GM18858 (cell line): Measurements from ENCODE around the gene MAG.
"Not testable (repeated sequence)": the region's sequence is repeated elsewhere in the genome, so short reads cannot be mapped to it uniquely, and the experiment has no call there.

Source experiments
- ATAC-seq: cut with Tn5 transposase; IDR thresholded peaks from one replicate; pipeline ENCODE4 v1.9.1; 2021; ENCODE audit not compliant: unreplicated experiment

MAG gene

GRCh38 chr19:35279374-35279773 is 12.6 kb upstream of the MAG start:
- no peak for ATAC-seq

- ATAC-seq: no peak
These were observed 11.8 kb upstream of the MAG start for GRCh38 chr19:35279985-35280821.

DNA sequence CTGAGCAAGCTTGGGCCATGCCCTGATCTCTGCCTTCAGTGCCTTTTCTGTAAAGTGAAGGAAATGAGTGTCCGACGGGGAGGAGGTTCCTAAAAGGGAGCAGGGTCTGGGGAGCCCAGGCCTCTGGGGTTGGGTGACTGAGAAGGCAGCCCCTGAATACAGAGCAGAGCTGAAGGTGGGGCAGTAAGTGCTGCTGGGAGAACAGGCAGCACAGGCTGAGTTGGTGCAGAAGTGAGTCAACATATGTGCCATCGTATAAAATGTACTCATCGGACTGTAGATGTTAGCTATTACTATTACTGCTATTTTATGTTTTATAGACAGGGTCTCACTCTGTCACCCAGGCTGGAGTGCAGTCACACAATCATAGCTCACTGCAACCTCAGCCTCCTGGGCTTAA is 10.7 kb upstream of the MAG start:
- no peak for ATAC-seq

DNA sequence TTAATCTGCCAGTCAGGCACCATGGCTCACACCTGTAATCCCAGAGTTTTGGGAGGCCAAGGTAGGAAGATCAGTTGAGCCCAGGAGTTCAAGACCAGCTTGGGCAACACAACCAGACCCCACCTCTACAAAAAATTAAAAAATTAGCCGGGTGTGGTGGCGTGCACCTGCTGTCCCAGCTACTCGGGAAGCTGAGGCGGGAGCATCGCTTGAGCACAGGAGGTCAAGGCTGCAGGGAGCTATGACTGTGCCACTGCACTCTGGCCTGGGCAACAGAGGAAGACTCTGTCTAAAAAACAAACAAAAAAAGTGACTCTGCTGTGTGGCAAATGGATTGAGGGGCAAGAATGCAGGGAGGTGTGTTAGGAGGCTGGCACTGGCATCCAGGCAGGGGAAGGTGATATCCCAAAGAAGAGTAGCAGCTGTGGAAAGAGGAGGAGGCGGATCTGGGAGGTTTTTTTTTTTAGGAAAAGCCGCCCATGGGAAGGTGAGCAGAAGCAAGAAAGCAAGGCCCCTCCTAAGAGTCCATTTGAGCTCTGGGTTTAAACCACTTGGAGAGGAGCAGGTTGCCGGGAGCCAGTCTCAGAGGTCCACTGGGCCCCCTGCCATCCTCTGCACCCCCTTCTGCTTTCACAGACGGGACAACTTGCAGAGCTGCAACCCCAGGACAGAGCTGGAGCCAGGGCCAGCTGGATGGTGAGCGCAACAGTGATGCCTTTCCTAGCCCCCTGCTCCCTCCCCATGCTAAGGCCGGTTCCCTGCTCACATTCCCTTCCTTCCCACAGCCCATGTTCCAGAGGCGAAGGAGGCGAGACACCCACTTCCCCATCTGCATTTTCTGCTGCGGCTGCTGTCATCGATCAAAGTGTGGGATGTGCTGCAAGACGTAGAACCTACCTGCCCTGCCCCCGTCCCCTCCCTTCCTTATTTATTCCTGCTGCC is 7.5 kb upstream of the MAG start:
- ATAC-seq: no peak

- no peak for ATAC-seq
These were observed 6.9 kb upstream of the MAG start for GRCh38 chr19:35285095-35285449.

DNA sequence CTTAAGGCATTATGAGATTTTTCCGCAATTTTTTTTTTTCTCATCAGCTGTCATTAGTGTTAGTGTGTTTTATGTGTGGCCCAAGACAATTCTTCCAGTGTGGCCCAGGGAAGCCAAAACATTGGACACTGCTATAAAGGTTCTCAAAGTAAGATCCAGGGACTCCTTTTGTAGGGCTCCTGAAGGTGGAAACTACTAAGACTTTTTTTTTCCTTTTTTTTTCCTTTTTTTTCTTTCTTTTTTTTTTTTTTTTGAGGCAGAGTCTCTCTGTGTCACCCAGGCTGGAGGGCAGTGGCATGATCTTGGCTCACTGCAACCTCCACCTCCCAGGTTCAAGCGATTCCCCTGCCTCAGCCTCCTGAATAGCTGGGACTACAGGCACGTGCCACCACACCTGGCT is 6.5 kb upstream of the MAG start:
- ATAC-seq: not testable (repeated sequence)

DNA sequence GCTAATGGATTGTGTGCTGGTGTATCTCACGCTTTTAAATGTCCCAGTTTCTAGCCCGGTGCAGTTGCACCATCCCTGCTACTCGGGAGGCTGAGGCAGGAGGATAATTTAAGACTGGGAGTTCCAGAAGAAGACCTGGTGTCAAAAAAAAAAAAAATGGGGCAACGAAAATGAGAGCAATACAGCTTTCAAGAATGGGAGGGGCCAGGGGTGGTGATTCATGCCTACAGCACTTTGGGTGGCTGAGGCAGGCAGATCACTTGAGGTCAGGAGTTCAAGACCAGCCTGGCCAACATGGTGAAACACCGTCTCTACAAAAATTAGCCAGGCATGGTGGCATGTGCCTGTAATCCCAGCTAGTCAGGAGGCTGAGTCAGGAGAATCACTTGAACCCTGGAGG is 5.9 kb upstream of the MAG start:
- not testable (repeated sequence) for ATAC-seq

DNA sequence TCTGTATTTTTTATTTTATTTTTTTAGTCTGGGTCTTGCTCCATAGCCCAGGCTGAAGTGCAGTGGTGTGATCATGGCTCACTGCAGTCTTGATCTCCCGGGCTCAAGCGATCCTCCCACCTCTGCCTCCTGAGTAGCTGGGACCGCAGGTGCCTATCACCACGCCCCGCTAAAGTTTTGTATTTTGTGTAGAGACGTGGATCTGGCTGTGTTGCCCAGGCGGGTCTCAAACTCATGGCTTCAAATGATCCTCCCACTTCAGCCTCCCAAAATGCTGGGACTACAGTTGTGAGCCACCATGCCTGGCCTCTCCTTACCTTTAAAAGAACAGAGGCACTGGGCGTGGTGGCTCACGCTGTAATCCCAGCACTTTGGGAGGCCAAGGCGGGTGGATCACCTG is 4.2 kb upstream of the MAG start:
- ATAC-seq: no peak

GRCh38 chr19:35288331-35288730 is 3.6 kb upstream of the MAG start:
- no peak for ATAC-seq

DNA sequence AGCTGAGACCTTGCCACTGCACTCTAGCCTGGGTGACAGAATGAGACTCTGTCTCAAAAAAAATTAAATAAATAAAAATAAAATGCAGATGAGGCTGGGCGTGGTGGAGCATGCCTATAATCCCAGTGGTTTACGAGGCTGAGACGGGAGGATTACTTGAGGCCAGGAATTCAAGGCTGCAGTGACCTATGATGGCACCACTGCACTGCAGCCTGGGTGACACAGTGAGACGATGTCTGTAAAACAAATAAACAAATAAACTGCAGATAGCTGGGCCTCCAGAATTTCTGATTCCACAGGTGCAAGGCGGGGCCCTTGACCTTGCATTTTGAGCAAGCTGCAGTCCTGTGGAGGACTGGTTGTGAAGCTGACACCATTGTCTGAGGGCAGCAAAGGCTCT is 3.1 kb upstream of the MAG start:
- no peak for ATAC-seq

DNA sequence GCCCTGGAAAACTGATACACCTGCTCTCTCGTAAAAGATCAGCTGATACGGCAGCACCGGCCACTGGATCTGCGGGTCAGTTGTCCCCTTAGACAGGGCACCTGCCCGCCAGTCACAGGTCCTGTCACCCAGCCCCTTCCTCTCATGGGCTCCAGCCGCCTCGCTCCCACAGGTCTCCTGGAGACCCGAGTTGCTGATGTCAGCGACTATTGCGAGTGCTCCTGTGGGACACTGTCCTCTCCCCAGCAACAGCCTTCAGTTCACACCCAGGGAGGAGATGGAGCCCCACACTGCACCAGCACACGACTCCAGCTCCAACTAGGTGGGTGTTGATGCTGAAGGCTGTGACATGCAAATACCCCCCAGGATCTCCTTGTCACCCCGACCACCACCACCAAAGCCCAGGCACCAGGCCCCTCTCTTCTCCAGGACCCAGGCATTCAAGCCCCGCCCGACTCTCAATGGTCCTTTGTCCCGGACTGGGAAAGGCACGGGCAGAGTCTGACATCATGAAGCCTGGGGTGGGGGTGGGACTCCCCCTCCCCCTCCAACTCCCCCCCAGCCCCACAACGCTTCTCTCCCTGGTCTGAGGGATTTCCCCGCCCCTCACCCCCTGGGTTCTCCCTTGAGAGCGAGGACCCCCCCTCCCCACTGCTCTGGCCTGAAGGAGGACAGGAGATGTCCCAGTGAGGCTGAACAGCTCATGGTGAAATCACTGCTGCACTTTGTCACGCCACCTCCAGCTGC is 1.4 kb upstream of the MAG start:
- ATAC-seq: no peak

GRCh38 chr19:35291259-35291658 is 702 bp upstream of the MAG start:
- no peak for ATAC-seq

DNA sequence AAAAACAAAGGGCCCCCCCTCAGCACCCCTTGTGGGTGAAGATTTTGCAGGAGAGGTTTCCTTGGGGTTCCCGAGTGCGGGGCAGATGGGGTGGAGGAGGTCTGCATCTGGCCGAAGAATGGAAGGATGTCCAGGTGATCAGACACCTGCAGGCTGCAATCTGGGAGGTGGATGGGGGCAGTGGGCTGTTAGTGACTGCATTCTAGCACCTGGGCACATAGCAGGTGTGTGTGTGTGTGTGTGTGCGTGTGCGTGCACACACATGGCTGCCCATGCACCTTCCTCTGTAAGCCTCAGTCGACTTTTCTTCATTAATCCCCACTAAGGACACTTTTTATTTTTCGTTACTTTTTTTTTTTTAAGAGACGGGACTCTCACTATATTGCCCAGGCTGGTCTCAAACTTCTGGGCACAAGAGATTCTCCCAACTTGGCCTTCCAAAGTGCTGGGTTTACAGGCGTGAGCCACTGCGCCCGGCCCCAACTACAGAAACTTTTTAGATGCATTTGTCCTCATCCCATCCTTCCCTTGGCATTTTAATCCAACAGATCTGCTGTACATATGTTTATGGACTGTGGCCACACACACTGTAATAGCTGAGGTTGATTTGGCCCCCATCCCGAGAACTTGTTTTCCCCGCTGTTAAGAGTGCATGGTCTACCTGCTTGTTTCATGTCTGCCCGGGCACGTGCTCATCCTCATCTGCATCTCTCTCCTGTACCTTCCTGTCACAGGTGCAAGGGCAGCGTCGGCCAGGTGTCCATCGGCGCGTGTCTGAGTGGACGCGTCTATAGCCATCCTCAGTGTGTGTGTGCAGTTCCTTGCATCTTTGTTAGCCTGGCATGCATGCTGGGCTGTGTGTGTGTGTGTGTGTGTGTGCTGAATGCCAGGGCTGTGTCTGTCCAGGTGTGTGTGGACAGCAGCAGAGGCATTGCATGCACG is 731 bp downstream of the MAG start:
- no peak for ATAC-seq

DNA sequence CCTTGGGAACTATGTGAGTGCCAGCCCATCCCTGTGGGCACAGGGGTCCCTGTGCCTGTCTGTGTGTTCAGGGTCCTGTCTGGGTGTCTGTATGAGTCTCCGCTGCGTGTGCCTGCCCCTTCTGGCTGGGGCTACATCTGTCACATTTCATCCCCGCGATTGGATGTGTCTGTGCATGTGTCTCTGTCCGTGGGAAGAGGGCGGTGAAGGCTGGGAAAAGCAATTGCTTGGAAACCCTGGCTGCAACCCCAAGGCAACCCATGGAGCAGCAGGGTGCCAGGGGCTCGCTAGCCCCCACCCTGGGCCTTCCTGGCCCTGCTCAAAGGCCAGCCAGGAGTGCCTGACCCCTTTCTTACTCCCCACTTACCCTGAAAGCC is 1.4 kb downstream of the MAG start:
- ATAC-seq: no peak

GRCh38 chr19:35293808-35294207 is 1.8 kb downstream of the MAG start:
- no peak for ATAC-seq

GRCh38 chr19:35294328-35294727 is 2.4 kb downstream of the MAG start:
- ATAC-seq: no peak

- no peak for ATAC-seq
These were observed 3.2 kb downstream of the MAG start for GRCh38 chr19:35294859-35295791.

DNA sequence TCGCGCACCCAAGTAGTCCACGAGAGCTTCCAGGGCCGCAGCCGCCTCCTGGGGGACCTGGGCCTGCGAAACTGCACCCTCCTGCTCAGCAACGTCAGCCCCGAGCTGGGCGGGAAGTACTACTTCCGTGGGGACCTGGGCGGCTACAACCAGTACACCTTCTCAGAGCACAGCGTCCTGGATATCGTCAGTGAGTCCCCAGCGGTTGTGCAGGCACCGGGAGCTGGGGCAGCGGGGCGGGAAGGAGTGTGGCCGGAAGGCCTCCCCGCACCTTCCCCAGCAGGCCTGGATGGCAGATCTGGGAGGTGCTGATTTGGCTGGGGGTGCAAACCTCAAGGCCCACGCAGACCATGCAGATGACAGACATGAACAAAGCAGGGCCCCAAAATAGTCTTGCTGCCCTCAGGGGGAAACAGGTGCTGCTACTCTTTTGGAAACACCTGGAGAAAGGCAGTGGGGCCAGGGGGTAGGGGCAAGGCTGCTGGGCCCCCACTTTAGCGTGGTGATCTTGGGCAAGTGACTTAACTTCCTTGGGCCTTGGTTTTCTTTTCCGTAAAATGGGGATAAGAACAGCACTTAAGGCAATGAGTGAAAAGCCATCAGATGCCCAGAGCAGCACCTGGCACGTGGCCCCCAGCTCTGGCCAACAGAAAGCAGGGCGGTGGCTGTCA is 4.0 kb downstream of the MAG start:
- ATAC-seq: no peak
